Cerebellar nuclear complex (tissue), 1 donor: ENCODE measurements around the gene PIK3IP1.
A peak's percentile ranks its signal among the peaks of the same experiment; 100 is the strongest.
"Not testable (repeated sequence)": the region's sequence is repeated elsewhere in the genome, so short reads cannot be mapped to it uniquely, and the experiment has no call there.

ENCODE experiments used
- DNase-seq, 2 experiments: peaks; one replicate each; lab custom pipeline; 2025; lab: John Stamatoyannopoulos, UW

The PIK3IP1 gene, protein sequence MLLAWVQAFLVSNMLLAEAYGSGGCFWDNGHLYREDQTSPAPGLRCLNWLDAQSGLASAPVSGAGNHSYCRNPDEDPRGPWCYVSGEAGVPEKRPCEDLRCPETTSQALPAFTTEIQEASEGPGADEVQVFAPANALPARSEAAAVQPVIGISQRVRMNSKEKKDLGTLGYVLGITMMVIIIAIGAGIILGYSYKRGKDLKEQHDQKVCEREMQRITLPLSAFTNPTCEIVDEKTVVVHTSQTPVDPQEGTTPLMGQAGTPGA

DNA sequence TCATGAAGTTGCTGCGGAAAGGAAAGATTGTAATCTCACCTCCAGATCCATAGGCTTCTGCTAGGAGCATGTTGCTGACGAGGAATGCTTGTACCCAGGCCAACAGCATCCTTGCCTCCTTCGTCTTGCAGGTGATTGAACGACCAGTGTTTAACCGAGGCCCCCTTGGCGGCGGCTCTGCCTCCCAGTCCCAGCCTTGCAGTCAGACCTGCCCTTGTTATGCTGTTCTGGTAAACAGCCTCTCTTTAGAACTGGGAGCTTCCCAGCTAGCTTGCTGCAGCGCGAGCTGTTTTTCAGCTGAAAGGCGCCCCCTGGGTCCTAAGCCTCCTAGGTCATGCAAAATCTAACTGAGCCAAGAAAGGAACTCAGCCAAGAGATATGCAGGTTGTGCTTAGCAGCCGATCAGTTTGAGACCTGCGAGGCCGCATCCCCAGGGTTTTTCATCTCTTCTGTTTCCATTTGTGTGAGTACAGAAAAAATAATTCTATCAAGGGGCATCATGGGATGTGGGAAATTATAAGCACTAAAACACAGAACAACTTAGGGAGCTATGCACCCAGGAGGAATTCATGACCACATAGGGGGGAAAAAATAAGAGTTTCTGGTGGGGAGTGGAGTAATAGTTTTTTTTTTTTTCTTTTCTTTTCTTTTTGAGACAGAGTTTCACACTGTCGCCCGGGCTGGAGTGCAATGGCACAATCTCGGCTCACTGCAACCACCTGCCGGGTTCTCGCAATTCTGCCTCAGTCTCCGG lies at the start of gene PIK3IP1:
PIK3IP1 (minus strand) TSS at position 253 of the 754 bp plus-strand sequence; CDS start at position 109, 144 bp downstream.
- peak; percentile 77 to 96 for DNase-seq

DNA sequence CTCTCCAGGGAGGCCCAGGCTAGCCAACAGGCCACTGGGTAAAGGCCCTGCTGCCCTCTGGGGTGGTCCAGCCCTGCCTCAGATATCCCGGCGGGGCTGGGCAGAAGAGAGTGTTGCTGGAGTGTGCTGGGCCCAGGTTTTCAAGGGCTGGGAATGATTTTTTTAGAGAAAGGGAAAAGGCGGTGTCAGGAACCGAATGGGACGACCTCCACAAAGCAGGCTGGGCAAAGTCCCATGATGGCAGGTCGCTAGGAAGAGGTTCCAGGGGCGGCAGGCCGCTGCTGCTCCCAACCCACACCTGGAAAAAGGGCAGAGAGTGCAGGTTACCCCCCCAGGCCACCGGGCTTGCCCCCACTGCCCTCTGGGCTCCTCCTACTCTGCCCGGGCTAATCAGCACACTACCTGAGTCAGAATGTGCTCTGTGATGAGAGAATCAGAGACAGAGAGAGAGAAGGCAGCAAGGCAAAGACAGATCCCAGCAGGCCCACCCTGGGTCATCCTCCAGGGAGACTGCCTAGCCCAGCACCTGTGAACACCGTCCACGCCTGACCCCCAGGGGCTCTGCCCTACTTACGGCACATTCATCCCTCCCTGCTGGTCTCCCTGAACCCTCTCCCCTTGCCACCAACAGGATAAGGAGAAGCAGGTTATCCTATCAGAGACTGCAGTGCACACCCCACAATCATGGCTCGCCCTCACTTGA lies 49.2 kb upstream of the PIK3IP1 start:
- DNase-seq = no peak

DNA sequence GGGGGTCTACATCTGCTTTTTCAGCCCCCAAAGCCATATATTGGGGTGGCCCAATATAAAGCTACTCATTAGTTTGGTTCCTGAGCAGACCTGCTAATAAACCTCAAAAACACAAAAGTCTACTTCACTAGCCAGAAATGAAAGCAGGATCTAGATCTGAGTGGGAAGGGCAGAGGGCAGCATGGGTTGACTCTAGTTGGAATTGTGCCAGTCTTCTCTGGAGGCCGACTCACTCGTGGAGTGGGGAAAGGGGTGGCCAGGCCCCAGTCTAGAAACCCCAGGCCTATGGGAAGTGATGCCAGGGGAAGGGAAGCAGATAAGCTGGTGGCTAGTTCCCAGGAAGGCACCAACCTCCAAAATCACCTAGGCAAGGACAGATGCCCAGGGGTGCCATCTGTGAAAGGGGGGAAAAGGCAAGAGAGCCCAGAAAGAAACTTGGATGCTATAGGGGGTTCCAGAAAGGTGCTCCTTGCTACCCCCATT lies 48.5 kb upstream of the PIK3IP1 start:
- no peak for DNase-seq

DNA sequence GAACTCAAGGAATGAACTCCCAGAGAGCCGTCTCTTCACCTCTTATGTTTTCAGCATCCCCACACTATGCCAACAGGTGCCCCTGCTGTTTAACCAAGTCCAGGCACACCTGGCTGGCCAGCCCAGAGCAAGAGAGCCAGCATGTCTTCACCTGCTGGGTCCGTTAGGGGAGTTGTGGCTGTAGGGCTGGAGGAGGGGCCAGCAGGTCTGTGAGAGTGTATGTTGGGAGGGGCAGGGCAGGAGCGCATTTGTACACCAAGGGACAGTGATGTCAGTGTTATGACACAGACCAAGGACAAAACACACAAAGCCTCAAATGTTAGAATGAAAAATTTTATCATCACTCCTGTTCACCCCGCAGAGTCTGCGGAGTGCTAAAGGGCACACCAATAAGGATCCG lies 48.1 kb upstream of the PIK3IP1 start:
- DNase-seq = no peak

DNA sequence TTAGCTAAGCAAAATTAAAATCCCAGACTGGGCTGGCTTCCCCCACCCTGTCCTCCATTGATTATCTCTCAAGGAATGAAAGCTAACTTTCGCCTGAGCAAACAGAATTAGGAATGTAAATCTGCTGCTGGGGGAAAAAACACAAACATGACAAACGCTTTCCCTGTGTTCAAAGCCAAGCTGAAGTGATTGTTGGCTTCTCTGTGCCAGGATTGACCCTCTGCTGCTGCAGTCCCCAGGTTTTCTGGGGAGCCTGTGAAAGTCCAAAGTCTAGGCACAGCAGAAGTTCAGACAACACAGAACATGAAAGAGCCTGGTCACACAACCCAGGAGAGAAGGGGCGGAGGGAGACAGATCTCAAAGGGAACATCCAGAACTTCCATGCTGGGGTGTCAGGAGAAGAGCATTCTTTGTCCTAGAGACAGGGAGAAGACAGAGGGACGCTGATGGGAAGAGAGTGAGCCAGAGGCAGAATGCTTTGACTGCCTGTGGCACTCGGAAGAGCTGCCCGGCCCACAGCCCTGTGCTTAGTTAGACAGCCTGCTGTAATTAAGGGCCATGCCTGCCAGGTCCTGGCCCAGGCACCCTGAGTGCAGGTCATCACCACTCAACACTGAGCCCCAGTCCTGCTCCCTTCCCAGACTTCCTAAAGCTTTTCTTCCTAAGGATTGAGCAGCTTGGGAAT lies 47.0 kb upstream of the PIK3IP1 start:
- DNase-seq = no peak

DNA sequence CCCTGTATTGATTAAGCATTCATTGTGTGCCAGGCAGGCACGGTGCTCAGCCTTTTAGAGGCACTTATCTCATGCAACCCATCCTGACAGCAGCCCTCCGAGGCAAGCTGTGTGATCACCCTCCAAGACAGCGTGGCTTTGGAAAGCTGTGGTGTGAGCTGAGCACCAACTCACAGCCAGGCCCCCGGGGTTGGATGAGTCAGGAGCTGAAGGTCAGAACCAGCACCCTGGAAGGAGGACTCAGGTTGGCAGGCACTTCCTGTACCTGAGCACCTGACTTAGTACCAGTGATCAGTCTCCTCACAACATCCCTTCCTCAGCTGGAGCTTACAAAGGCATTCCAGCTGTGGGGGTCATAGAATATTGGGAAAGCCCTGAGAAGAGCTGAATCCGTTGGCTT lies 44.9 kb upstream of the PIK3IP1 start:
- DNase-seq = no peak

DNA sequence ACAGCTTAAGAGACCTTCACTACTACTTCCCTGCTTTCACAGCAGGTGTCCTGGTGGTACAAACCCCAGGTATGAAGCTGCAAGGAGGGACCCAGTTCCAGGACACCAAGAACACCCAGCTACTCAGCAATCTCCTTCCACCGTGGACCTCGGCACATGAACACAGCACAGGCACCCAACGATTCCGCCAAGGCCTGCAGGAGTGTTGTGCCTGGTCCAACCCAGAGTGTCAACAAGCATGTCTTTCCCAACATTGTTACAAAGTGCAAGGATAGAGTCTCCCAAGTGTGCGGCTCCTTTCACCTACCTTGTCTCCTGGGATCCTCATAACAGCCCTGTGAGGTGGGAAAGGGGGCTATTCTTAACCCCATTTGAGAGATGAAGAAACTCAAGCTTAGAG lies 42.0 kb upstream of the PIK3IP1 start:
- DNase-seq = no peak

DNA sequence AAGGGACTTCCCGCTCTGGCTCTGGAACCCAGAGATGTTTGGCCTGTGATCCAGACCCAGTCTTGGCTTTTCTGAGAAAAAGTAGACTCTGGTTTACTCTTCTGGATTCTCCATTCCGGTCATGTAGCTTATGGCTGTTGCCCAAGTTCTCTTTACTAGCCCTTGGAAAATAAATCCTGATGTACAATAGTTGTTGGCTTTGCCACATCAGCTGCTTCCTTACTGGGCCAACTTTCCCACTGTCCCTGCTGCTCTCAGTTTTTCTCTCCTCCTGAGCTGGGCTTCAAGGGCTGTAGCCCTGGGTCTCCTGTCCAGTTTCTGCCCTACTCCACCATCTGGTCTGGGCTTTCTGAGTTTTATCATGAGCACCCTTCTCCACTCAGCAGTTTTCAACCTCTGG lies 41.4 kb upstream of the PIK3IP1 start:
- no peak for DNase-seq

DNA sequence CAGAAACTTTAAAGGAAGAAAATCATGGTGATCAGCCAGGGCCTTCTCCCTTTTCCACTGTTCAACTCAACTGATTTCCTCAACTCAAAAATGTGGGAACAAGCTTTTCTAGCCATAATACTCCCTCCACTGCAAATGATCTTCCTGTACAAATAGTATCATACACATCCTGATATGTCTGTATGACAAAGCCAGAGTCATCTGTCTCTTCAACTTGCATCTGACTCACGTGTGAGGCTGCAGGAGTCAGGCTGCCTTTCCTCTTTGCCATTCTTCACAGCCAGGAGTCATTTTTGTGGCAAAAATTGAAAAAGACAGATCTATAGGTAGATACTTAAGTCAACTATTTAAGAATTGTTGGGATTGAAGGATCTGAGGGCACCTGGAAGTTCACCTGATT lies 40.6 kb upstream of the PIK3IP1 start:
- DNase-seq = no peak

DNA sequence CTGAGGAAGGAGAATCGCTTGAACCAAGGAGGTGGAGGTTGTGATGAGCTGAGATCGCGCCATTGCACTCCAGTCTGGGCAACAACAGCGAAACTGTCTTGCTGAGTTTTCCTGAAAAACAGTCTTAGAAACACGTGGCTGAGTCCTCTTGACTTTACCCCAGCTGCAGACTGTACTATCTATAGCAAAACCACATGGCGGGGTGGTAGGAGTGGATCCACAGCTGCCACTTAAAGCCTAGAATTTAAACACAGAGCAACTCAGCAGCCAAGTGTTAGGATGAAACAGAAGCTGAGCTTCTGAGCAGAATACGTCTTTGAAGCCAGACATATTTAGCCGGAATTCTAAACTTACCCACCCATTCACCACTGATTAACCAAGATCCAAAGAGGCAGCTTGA lies 39.7 kb upstream of the PIK3IP1 start:
- no peak for DNase-seq

DNA sequence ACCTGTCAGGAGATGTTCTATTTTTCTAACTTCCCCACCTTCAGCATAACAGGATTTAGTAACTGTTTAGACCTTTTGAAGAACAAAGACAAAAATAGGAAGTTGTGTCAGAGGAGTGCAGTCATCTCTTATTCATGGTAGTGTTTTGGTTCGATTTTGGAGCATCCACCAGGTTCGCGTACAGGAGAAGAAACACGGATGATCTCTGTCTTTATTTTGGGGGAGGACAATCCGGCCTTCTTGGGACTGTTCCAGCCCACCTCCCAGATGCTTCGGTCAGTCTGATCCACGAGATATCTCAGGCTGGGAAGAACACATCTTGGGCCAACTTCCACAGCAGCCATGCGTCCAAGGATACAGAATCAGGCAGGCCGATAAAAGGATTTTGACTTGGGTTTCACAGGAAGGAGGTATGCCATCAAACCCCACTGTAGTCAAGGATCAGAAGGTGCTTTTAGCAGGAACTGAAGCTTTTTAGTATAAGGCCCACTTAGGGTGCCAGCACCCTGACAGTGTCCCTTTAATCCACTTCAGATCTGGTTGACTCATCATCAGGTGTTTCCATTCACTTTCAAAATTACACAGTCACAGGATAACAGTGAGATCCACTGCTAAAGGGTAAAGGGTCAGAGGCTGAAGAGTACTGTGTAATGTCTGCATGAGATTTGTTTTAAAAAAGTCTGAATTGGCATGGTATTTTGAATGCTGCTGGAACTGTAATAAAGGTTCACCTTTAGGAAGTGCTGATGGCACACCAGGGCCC lies 37.3 kb upstream of the PIK3IP1 start:
- DNase-seq = no peak

DNA sequence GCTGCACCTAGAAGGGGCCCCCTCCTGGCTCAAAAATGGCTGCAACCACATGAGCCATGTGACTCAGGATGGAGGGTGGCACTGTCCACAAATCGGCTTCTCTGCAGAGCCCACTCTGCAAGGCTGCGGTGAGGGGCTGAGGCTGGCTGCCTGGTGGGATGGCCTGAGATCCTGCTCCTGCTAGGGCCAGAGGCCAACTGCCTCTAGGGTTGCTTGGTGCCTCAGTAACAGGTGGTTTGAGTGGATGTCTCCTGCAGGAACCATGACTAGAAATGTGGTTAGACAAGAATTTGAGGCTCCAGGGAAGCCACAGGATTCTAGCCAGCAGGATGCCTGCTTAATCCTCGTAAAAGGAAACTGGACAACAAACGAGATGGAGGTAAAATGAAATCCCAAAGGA lies 36.7 kb upstream of the PIK3IP1 start:
- DNase-seq = no peak

DNA sequence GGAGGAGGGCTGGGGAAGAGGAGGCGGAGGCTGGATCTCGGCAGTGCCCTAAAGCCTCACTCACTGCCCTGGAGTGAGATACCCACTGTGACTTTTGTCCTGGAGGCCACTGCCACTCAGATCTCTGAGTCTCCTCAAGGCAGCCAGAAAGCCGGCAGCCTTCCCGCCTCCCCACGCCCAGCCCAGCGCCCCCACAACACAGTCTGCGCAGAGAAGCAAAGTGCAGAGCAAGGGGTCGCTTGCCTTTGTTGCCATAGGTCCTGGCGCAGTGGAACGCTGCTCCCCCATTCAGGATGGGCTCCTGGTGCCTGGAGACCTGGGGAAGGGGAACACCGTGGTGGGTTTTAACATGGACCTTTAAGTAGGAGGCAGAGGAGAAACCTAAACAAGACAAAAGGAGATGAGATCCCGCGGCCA lies 36.3 kb upstream of the PIK3IP1 start:
- DNase-seq = no peak

DNA sequence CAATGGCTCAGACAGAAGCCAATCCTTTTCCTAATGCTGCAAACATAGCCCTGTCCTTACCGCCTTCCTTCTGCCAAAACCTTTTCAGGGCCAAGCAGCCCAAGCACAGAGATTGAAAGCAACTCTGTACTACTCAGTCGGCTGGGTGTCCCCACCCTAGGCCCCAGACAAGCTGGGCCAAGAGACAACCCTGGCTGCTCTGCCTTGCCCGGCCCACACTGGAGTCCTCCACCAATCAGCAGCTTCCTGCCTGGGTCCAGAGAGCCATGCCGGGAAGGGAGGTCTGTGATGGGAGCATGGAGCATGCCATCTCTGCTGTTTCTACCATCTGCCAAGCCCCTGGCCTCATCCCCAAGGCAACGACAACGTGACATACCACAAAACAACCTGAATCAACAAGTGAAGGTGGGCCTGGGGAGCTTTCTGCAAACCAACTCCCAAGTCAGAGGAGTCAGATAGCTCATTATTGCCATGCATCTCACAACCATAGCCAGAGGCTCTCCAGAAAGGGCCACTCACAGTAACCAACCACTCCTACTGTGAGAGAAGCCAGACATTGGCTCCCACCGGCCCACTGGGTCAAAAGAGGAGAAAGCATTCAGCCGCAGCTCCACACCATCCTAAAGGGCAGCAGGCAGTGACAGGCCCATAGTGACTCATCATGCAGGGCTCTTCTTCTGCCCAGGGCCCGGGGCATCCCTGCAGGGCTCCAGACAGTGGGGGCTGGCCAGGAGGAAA lies 35.7 kb upstream of the PIK3IP1 start:
- DNase-seq = no peak

DNA sequence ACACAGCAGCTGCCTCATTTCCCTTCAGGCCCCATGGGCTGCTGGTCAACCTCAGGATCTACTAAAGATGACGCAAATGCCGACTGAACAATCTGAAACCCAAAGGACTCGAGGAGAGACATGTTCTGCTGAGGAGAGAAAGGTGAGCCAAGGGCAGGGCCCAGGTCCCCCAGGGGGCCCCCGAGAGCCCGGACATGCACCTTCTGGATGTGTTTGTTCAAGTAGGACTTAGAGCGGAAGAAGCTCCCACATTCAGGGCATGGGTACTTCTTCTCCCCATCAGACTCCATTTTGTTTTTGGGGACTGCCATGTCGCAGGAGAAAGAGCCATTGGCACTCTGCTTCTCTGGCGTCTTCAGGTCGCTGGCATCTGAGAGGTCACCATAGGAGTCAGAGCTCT lies 34.6 kb upstream of the PIK3IP1 start:
- DNase-seq = no peak

DNA sequence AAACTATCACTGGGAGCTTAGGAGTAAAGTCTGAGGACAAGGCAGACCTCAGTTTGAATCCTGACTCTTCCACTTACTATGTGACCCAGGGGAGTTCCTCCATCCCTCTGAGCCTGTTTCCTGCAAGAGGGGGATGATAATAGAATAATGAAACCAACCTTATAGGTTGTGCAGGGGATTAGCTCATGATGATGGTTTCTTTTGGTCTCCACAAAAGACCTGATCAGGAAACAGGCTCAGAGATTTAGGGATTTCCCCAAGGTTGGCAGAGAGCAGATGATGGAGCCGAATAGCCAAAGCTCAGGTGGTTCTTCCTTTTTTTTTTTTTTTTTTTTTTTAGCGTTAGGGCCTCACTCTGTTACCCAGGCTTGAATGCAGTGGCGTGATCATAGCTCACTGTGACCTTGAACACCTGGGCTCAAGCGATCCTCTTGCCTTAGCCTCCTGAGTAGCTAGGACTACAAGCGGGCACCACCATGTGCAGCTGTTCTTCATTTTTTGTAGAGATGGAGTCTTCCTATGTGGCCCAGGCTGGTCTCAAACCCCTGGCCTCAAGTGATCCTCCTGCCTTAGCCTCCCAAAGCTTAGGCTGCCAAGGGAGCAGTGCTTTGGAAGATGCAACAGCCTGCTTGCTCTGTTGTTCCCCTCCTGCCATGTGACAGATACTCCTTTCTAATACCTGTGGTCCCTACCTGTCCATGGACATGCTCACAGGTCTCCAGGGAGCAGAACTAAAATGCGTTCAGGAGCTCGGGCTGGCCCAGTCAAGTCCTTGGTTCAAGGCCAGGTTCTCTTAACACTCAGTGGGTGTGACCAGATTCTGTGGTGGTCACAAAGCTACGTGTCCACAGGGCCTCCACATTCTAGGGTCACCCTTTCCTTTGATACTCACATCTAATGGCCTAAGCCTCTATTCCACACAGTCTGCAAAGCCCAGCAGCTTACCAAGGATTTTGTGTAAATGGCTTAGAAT lies 31.6 kb upstream of the PIK3IP1 start:
- no peak for DNase-seq

DNA sequence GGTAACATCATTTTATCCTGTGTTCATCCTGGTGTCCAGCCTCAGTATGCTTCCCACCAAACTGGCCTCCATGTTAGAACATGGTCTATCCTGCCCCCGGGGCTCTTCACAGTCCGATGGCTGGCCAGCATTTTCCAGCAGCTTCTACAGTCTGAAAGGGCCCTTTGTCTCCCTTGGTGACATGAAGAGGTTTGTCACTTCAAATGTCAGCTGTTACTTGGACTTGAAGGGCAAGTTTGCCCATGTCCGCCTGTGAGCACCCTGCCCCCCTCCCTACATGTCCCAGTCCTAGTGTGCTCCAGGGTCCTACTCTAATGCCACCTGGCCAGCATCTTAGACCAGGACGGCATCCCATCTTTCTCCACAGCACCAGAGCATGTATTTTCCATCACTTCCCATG lies 29.1 kb upstream of the PIK3IP1 start:
- no peak for DNase-seq

DNA sequence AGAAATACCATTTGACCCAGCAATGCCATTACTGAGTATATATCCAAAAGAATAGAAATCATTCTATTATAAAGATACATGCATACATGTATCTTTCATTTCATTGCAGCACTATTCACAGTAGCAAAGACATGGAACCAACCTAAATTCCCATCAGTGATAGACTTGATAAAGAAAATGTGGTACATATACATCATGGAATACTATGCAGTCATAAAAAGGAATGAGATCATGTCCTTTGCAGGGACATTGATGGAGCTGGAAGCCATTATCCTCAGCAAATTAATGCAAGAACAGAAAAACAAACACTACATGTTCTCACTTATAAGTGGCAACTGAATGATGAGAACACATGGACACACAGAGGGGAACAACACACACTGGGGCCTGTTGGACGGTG lies 21.9 kb upstream of the PIK3IP1 start:
- not testable (repeated sequence) for DNase-seq

DNA sequence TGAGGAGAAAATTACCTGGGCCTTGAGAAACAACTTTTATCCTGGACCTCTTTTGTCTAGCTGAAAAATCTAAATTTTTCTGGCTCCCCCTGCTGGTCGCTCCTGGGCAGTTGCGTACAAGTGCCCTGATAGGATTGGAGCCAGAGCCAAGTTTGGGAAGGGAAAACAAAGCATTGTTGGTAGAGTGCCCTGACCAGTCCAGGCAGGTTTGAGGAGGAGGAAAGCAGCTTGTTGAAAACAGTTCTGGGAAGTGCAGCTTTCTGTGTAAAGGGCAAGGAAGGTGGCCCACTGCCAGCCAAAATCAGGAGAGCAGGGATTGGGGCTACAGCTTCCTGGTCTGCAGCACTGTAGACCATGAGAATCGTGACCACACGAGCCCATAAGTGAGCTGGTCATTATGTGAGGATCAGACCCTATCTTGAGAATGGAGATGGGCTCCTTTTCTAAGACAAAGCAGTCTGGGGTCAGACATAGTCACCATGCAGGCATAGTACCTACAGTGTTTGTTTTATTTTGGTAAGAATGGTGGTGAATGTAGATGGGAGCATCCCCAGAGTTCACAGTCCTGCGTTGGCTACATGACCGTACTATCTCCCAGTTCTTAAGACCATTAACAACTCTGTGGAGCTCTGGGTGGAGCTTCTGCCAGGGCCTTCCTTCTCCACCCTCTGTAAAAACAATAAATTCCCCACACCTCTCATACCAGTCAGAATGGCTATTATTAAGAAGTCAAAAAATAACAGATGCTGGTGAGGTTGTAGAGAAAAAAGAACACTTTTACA lies 21.3 kb upstream of the PIK3IP1 start:
- DNase-seq = peak in 1 of 2 experiments; percentile 54
